HCT116 (cell line): ENCODE results near the gene ITGB6. TPM values are rescaled to one million over a fixed set of nuclear protein-coding genes. Genes with fewer than 3 reads are reported as not detected.

Experiments used
- ATAC-seq: fragments of 200-7000 bp; cut with Tn5 transposase; 2 replicates; pipeline ENCODE4 v1.9.1; 2020; ENCODE audit warnings: mild to moderate bottlenecking, moderate library complexity
- BruUV-seq: library from RNA; stranded (reverse); fragments of 400-500 nt; replicated peaks from 2 replicates; lab custom pipeline; 2021; lab: Mats Ljungman, UMichigan
- CTCF ChIA-PET: fragments of 300-600 bp; sonication (Branson Sonifier 250); formaldehyde crosslinking; loops from one replicate; lab custom pipeline; 2021; ENCODE audit warnings: antibody characterized with exemption; lab: Charles Lee
- POLR2A ChIA-PET: fragments of 300-600, 350-600 bp; sonication (Branson Sonifier 250); formaldehyde crosslinking; loops from one replicate; lab custom pipeline; 2021; ENCODE audit warnings: antibody characterized with exemption; lab: Charles Lee
- RAD21 ChIA-PET, 2 experiments: fragments of 300-600 bp; sonication (Branson Sonifier 250); formaldehyde crosslinking; loops; one replicate each; lab custom pipeline; 2023; ENCODE audit warnings: low total read pairs in 2 of 2; ENCODE audit not compliant: uncharacterized antibody in 2 of 2, unreplicated experiment in 2 of 2, low non-redundant PET in 1 of 2; lab: Charles Lee
- DNase-seq: peaks from one replicate; pipeline ENCODE4 v3.0.0-alpha.2; 2010; ENCODE audit warnings: low read depth, low spot score
- H2AFZ ChIP-seq: fragments of 200-600 bp; shearing (Covaris generic), sonication (generic); 2 replicates; pipeline ENCODE4 v1.6.1; 2017; ENCODE audit warnings: low read depth, mixed run types, mixed read lengths, antibody characterized with exemption, low read length; ENCODE audit not compliant: poor library complexity, severe bottlenecking
- H3K27ac ChIP-seq: 2 replicates; pipeline ENCODE4 v1.5.1; 2012; ENCODE audit warnings: low read depth, low read length
- H3K27me3 ChIP-seq: fragments of 200-600 bp; sonication (generic); 2 replicates; pipeline ENCODE4 v1.6.1; 2016; ENCODE audit warnings: mixed run types, low read length, mixed read lengths; ENCODE audit not compliant: insufficient read depth
- H3K36me3 ChIP-seq, 2 experiments: fragments of 200-500 bp in 1 of 2; fragments of 200-600 bp in 1 of 2; sonication (Bioruptor generic) in 1 of 2; sonication (generic) in 1 of 2; 2 replicates each; pipeline versions ENCODE4 v1.5.1 to v1.6.1; 2014 to 2016; ENCODE audit warnings: low read length in 2 of 2, inconsistent platforms in 1 of 2, mixed read lengths in 1 of 2, mixed run types in 1 of 2; ENCODE audit not compliant: insufficient read depth in 2 of 2, control insufficient read depth in 1 of 2
- H3K4me1 ChIP-seq, 2 experiments: fragments of 200-600 bp in 1 of 2; sonication (generic) in 1 of 2; 2 replicates each; pipeline versions ENCODE4 v1.5.1 to v1.6.1; 2012 to 2017; ENCODE audit warnings: low read length in 2 of 2, inconsistent platforms in 1 of 2, mild to moderate bottlenecking in 1 of 2, mixed read lengths in 1 of 2, mixed run types in 1 of 2, moderate library complexity in 1 of 2; ENCODE audit not compliant: insufficient read depth in 2 of 2, control insufficient read depth in 1 of 2
- H3K4me2 ChIP-seq: fragments of 200-600 bp; sonication (generic); 2 replicates; pipeline ENCODE4 v1.6.1; 2017; ENCODE audit warnings: mixed run types, low read length, mixed read lengths
- H3K4me3 ChIP-seq, 2 experiments: fragments of 200-600 bp in 1 of 2; sonication (generic) in 1 of 2; replicated peaks in 1 of 2; 2 replicates each; pipeline ENCODE4 v1.5.1; 2011 to 2016; ENCODE audit warnings: low read length in 2 of 2, control low read depth in 1 of 2, low read depth in 1 of 2, mild to moderate bottlenecking in 1 of 2, mixed read lengths in 1 of 2, mixed run types in 1 of 2
- H3K79me2 ChIP-seq: fragments of 200-600 bp; sonication (generic); 2 replicates; pipeline ENCODE4 v1.6.1; 2017; ENCODE audit warnings: mild to moderate bottlenecking, mixed run types, low read length, moderate library complexity, mixed read lengths; ENCODE audit not compliant: insufficient read depth
- H3K9ac ChIP-seq: fragments of 200-600 bp; sonication (generic); 2 replicates; pipeline ENCODE4 v1.6.1; 2016; ENCODE audit warnings: low read length, mixed read lengths
- H3K9me2 ChIP-seq: fragments of 200-600 bp; sonication (generic), shearing (Covaris generic); 2 replicates; pipeline ENCODE4 v1.6.1; 2017; ENCODE audit warnings: mixed run types, mild to moderate bottlenecking, moderate library complexity; ENCODE audit not compliant: insufficient read depth
- H3K9me3 ChIP-seq, 2 experiments: fragments of 200-500 bp in 1 of 2; fragments of 200-600 bp in 1 of 2; sonication (Bioruptor generic) in 1 of 2; sonication (generic) in 1 of 2; 2 replicates each; pipeline ENCODE4 v1.6.1; 2014 to 2017; ENCODE audit warnings: low read length in 2 of 2, mixed read lengths in 2 of 2, inconsistent platforms in 1 of 2, low read depth in 1 of 2, mild to moderate bottlenecking in 1 of 2, mixed run types in 1 of 2, moderate library complexity in 1 of 2; ENCODE audit not compliant: control insufficient read depth in 1 of 2, insufficient read depth in 1 of 2
- H4K20me1 ChIP-seq: fragments of 200-600 bp; sonication (generic), shearing (Covaris generic); 2 replicates; pipeline ENCODE4 v1.6.1; 2017; ENCODE audit warnings: mixed run types, mild to moderate bottlenecking, moderate library complexity; ENCODE audit not compliant: insufficient read depth
- CTCF ChIP-seq, 3 experiments: fragments of 200-600 bp in 1 of 3; sonication (generic) in 1 of 3; IDR thresholded peaks in 2 of 3; conservative IDR thresholded peaks in 1 of 3; 2 replicates each; pipeline ENCODE4 v1.5.1; 2012 to 2017; ENCODE audit warnings: low read depth in 2 of 3, low read length in 2 of 3, antibody characterized with exemption in 1 of 3, borderline replicate concordance in 1 of 3, control low read depth in 1 of 3, mild to moderate bottlenecking in 1 of 3, mixed read lengths in 1 of 3, mixed run types in 1 of 3, moderate library complexity in 1 of 3; ENCODE audit not compliant: insufficient read depth in 1 of 3
- EGR1 ChIP-seq: IDR thresholded peaks from 2 replicates; pipeline ENCODE4 v1.6.1; 2012; ENCODE audit warnings: low read depth
- ELF1 ChIP-seq: IDR thresholded peaks from 2 replicates; pipeline ENCODE4 v1.6.1; 2012; ENCODE audit warnings: low read depth, borderline replicate concordance
- EZH2 ChIP-seq: fragments of 200-600 bp; sonication (generic); IDR thresholded peaks from 2 replicates; pipeline ENCODE4 v1.6.1; 2017; ENCODE audit warnings: antibody characterized with exemption, mixed run types
- EZH2phosphoT487 ChIP-seq: fragments of 200-600 bp; IDR thresholded peaks from 2 replicates; pipeline ENCODE4 v1.6.1; 2018; ENCODE audit warnings: antibody characterized with exemption, borderline replicate concordance
- JUND ChIP-seq: IDR thresholded peaks from 2 replicates; pipeline ENCODE4 v1.6.1; 2012
- MAX ChIP-seq: IDR thresholded peaks from 2 replicates; pipeline ENCODE4 v1.6.1; 2012
- POLR2A ChIP-seq: IDR thresholded peaks from 2 replicates; pipeline ENCODE4 v1.7.0; 2011; ENCODE audit warnings: borderline replicate concordance; ENCODE audit not compliant: insufficient read depth, insufficient read length; ENCODE audit errors: extremely low read depth
- REST ChIP-seq: IDR thresholded peaks from 2 replicates; pipeline ENCODE4 v1.6.1; 2012; ENCODE audit warnings: low read depth
- SIN3A ChIP-seq: IDR thresholded peaks from 2 replicates; pipeline ENCODE4 v1.6.1; 2012; ENCODE audit warnings: low read depth
- SP1 ChIP-seq: IDR thresholded peaks from 2 replicates; pipeline ENCODE4 v1.6.1; 2012; ENCODE audit warnings: low read depth
- SRF ChIP-seq: IDR thresholded peaks from 2 replicates; pipeline ENCODE4 v1.6.1; 2012; ENCODE audit warnings: low read depth
- ZBTB33 ChIP-seq: IDR thresholded peaks from 2 replicates; pipeline ENCODE4 v1.6.1; 2011; ENCODE audit warnings: mild to moderate bottlenecking, low read length, moderate library complexity; ENCODE audit not compliant: insufficient replicate concordance; ENCODE audit errors: extremely low read depth
- ZNF274 ChIP-seq: fragments of 200-500 bp; sonication (Bioruptor generic); IDR thresholded peaks from 2 replicates; pipeline ENCODE4 v1.6.1; 2014; ENCODE audit warnings: mild to moderate bottlenecking, low read depth, low read length, inconsistent platforms
- intact Hi-C: fragments of 100-400 bp; cut with micrococcal nuclease; formaldehyde crosslinking; loops from 2 replicates; pipeline ENCODE4 v1.10.0; 2022
- total RNA-seq: library from RNA; stranded (reverse); gene quantifications from one replicate; pipeline ENCODE4 v1.2.1, GENCODE V29; 2021; ENCODE audit not compliant: unreplicated experiment

ITGB6 gene
- total RNA-seq, 1 experiment from 2014 or later = 0.12 TPM

GRCh38 chr2:160139991-160140390 lies 60.1 kb downstream of the ITGB6 start:
- no peak overlapping the region for H3K4me2 ChIP-seq
- H3K4me3 ChIP-seq = no peak overlapping the region
- no TSS peak for BruUV-seq
- H3K27ac ChIP-seq = no peak overlapping the region
- POLR2A ChIA-PET = no interaction called here
- ATAC-seq (no peak), DNase-seq (no peak)
- H3K79me2 ChIP-seq = no peaks in the 10 kb centered on the region
- H2AFZ ChIP-seq = no peak overlapping the region
- no peaks in the 10 kb centered on the region for H3K36me3 ChIP-seq
- no peaks in the 10 kb centered on the region for H3K9me3 ChIP-seq
- no peaks in the 10 kb centered on the region for H3K4me1 ChIP-seq
- CTCF ChIA-PET = no interaction called here
- no peaks in the 10 kb centered on the region for H3K9me2 ChIP-seq
- no peaks in the 10 kb centered on the region for H4K20me1 ChIP-seq
- H3K27me3 ChIP-seq = no peaks in the 10 kb centered on the region
- TF ChIP-seq POLR2A (no peak), SIN3A (no peak), ZBTB33 (no peak)
- RAD21 ChIA-PET = no interaction called here
- no peak overlapping the region for H3K9ac ChIP-seq
- intact Hi-C loops = no loop called here

GRCh38 chr2:160139350-160139749 lies 60.7 kb downstream of the ITGB6 start:
- no peak for ATAC-seq
- CTCF ChIA-PET = no interaction called here
- TF ChIP-seq MAX = no peak
- no peak for TF ChIP-seq ZNF274
- no peak for TF ChIP-seq REST
- no peak for TF ChIP-seq SIN3A
- no peak for TF ChIP-seq SRF
- no peak for TF ChIP-seq EZH2phosphoT487
- TF ChIP-seq POLR2A = no peak
- no peak for TF ChIP-seq JUND
- no peak for TF ChIP-seq EZH2
- no peak for TF ChIP-seq CTCF (IDR thresholded peaks at IDR 0.05 in 2 of 3, conservative IDR thresholded peaks at IDR 0.05 in 1 of 3; ENCODE audit: borderline replicate concordance in 1 of 3, insufficient read depth in 1 of 3, low read depth in 2 of 3, low read length in 2 of 3)
- TF ChIP-seq EGR1 = no peak
- no peak for TF ChIP-seq SP1
- no peak for TF ChIP-seq ELF1

More at GRCh38 chr2:160139350-160139749, 60.7 kb downstream of the ITGB6 start:
- Histone ChIP-seq H3K79me2 (no peaks in the 10 kb centered on the region), H3K27ac (no peak overlapping the region), H3K36me3 (no peaks in the 10 kb centered on the region), H3K9ac (no peak overlapping the region), H3K4me2 (no peak overlapping the region), H3K4me1 (no peaks in the 10 kb centered on the region), H4K20me1 (no peaks in the 10 kb centered on the region), H3K9me2 (no peaks in the 10 kb centered on the region), H3K9me3 (no peaks in the 10 kb centered on the region), H3K27me3 (no peaks in the 10 kb centered on the region), H3K4me3 (no peak overlapping the region), H2AFZ (no peak overlapping the region)
- no TSS peak for BruUV-seq
- RAD21 ChIA-PET = no interaction called here
- POLR2A ChIA-PET = no interaction called here
- no peak for DNase-seq
- intact Hi-C loops = no loop called here
